GM12878 (cell line): Measurements from ENCODE around the gene CNIH1. TPM values are rescaled to one million over a fixed set of nuclear protein-coding genes. Genes with fewer than 3 reads are reported as not detected.

ENCODE experiments used
- ATAC-seq: fragments of 200-7000 bp; cut with Tn5 transposase; 3 replicates; pipeline ENCODE4 v1.9.1; 2020; ENCODE audit warnings: mild to moderate bottlenecking, moderate library complexity
- Bru-seq: library from RNA; stranded (reverse); fragments of 400-500 nt; gene quantifications from one replicate; lab custom pipeline; 2021; lab: Mats Ljungman, UMichigan
- BruChase-seq, 2 experiments: library from RNA; stranded (reverse); fragments of 400-500 nt; gene quantifications; one replicate each; lab custom pipeline; 2021; lab: Mats Ljungman, UMichigan
- BruUV-seq: library from RNA; stranded (reverse); fragments of 400-500 nt; replicated peaks from 2 replicates; lab custom pipeline; 2021; lab: Mats Ljungman, UMichigan
- CTCF ChIA-PET: fragments of 300-600 bp; sonication (Branson Sonifier 250); formaldehyde crosslinking; extraction: SDS; loops from one replicate; lab custom pipeline; 2021; ENCODE audit warnings: inconsistent platforms; lab: Yijun Ruan, JAX
- POLR2A ChIA-PET: fragments of 350-600 bp; formaldehyde crosslinking; extraction: SDS; loops from one replicate; lab custom pipeline; 2021; ENCODE audit warnings: inconsistent platforms; lab: Charles Lee
- RAD21 ChIA-PET: fragments of 300-600 bp; sonication (Branson Sonifier 250); formaldehyde crosslinking; loops from one replicate; lab custom pipeline; 2023; ENCODE audit warnings: antibody characterized with exemption; ENCODE audit not compliant: unreplicated experiment; lab: Charles Lee
- SMC1A ChIA-PET: fragments of 300-600 bp; sonication (Branson Sonifier 250); formaldehyde crosslinking; loops from one replicate; lab custom pipeline; 2023; ENCODE audit not compliant: unreplicated experiment, uncharacterized antibody; lab: Charles Lee
- DNase-seq: peaks from one replicate; pipeline ENCODE4 v3.0.0-alpha.2; 2011; ENCODE audit warnings: low read depth, low spot score
- FAIRE-seq: peaks from 3 replicates; lab custom pipeline; 2011; peaks lifted over from hg19 to GRCh38; lab: Jason Lieb, UNC
- H2AFZ ChIP-seq: 2 replicates; pipeline ENCODE4 v1.6.0; 2011; ENCODE audit warnings: low read depth, low read length, control low read depth; ENCODE audit not compliant: control insufficient read depth
- H3K27ac ChIP-seq: 2 replicates; pipeline ENCODE4 v1.5.1; 2011; ENCODE audit warnings: control low read depth; ENCODE audit not compliant: control insufficient read depth, insufficient read depth
- H3K27me3 ChIP-seq, 2 experiments: replicated peaks in 1 of 2; 2 replicates each; pipeline versions ENCODE4 v1.6.0 to v1.6.1; 2011; ENCODE audit warnings: low read length in 1 of 2; ENCODE audit not compliant: control insufficient read depth in 2 of 2, insufficient read depth in 2 of 2
- H3K36me3 ChIP-seq, 2 experiments: 2 replicates each; pipeline ENCODE4 v1.5.1; 2011; ENCODE audit warnings: low read length in 1 of 2; ENCODE audit not compliant: control insufficient read depth in 2 of 2, insufficient read depth in 2 of 2
- H3K4me1 ChIP-seq: 2 replicates; pipeline ENCODE4 v1.6.1; 2011; ENCODE audit warnings: mild to moderate bottlenecking, low read length, moderate library complexity, mixed read lengths; ENCODE audit not compliant: control insufficient read depth, insufficient read depth
- H3K4me2 ChIP-seq: 2 replicates; pipeline ENCODE4 v1.6.0; 2011; ENCODE audit warnings: control low read depth; ENCODE audit not compliant: control insufficient read depth, insufficient read depth
- H3K4me3 ChIP-seq: fragments of 200-600 bp; sonication (generic); 2 replicates; pipeline ENCODE4 v1.5.1; 2016
- H3K79me2 ChIP-seq: 2 replicates; pipeline ENCODE4 v1.6.0; 2011; ENCODE audit warnings: low read length; ENCODE audit not compliant: control insufficient read depth, insufficient read depth
- H3K9ac ChIP-seq: 2 replicates; pipeline ENCODE4 v1.8.0; 2011; ENCODE audit warnings: low read length, control low read depth, mixed read lengths; ENCODE audit not compliant: control insufficient read depth, insufficient read depth
- H3K9me3 ChIP-seq: replicated peaks from 3 replicates; pipeline ENCODE4 v1.5.1; 2011; ENCODE audit warnings: mild to moderate bottlenecking, low read length; ENCODE audit not compliant: control insufficient read depth, insufficient read depth
- H4K20me1 ChIP-seq: 2 replicates; pipeline ENCODE4 v1.6.0; 2011; ENCODE audit not compliant: control insufficient read depth, insufficient read depth
- CHD1 ChIP-seq: IDR thresholded peaks from 2 replicates; pipeline ENCODE4 v1.6.1; 2012; ENCODE audit warnings: low read depth, low read length, improper control_type of control experiment
- DPF2 ChIP-seq: fragments of 450-650 bp; IDR thresholded peaks from 2 replicates; pipeline ENCODE4 v1.6.1; 2017; ENCODE audit warnings: mild to moderate bottlenecking
- ESRRA ChIP-seq: IDR thresholded peaks from 2 replicates; pipeline ENCODE4 v1.6.1; 2012; ENCODE audit warnings: mild to moderate bottlenecking, low read length, improper control_type of control experiment
- EZH2 ChIP-seq: IDR thresholded peaks from 2 replicates; pipeline ENCODE4 v1.6.1; 2012; ENCODE audit warnings: low read depth, mild to moderate bottlenecking, control low read depth, inconsistent platforms, low read length, borderline replicate concordance; ENCODE audit not compliant: control insufficient read depth
- MEF2A ChIP-seq: IDR thresholded peaks from 2 replicates; pipeline ENCODE4 v1.6.1; 2011; ENCODE audit warnings: low read depth, mild to moderate bottlenecking, low read length, moderate library complexity; ENCODE audit not compliant: insufficient read depth
- MEF2B ChIP-seq: fragments of 450-650 bp; IDR thresholded peaks from 2 replicates; pipeline ENCODE4 v1.6.1; 2018; ENCODE audit warnings: mild to moderate bottlenecking, moderate library complexity; ENCODE audit not compliant: partially characterized antibody, poor library complexity, severe bottlenecking
- MXI1 ChIP-seq: fragments of 150-350 bp; IDR thresholded peaks from 2 replicates; pipeline ENCODE4 v1.6.1; 2011; ENCODE audit warnings: low read depth, mild to moderate bottlenecking, inconsistent platforms, low read length, improper control_type of control experiment
- NR2C2 ChIP-seq: IDR thresholded peaks from 2 replicates; pipeline ENCODE4 v1.6.1; 2011; ENCODE audit warnings: borderline replicate concordance, low read depth; ENCODE audit not compliant: control insufficient read depth, insufficient read length
- ZNF217 ChIP-seq: fragments of 450-650 bp; IDR thresholded peaks from 2 replicates; pipeline ENCODE4 v1.6.1; 2017; ENCODE audit warnings: antibody characterized with exemption, mild to moderate bottlenecking
- ZZZ3 ChIP-seq: IDR thresholded peaks from 2 replicates; pipeline ENCODE4 v1.6.1; 2011; ENCODE audit warnings: low read depth; ENCODE audit not compliant: control insufficient read depth, insufficient read length
- WGBS: methylation state at CpG from one replicate; pipeline ENCODE4 v1.1.6; 2016; ENCODE audit warnings: low lambda C conversion rate; ENCODE audit not compliant: insufficient replicate concordance, insufficient coverage; ENCODE audit errors: missing lambda C conversion rate; 5-methylcytosine and 5-hydroxymethylcytosine counted together
- in situ Hi-C: fragments of 300-500 bp; cut with MboI; formaldehyde crosslinking; loops from 9 replicates; pipeline ENCODE4 v1.14.3; 2018; ENCODE audit warnings: mixed read lengths
- intact Hi-C: fragments of 100-400 bp; cut with micrococcal nuclease; formaldehyde crosslinking; loops from one replicate; pipeline ENCODE4 v1.14.2; 2022; ENCODE audit not compliant: unreplicated experiment
- long read RNA-seq, 2 experiments: library from polyadenylated mRNA; unstranded; transcript quantifications; one replicate each; pipeline ENCODE4 v2.0.0, GENCODE V29; 2019 to 2020
- polyA minus RNA-seq, 3 experiments: library from RNA; depleted of rRNA, polyadenylated mRNA; stranded (reverse); fragments of >200 nt; gene quantifications; 2 replicates each; pipeline ENCODE4 v1.2.3, GENCODE V29; 2011
- polyA plus RNA-seq, 11 experiments: library from polyadenylated mRNA; depleted of rRNA in 4 of 11; unstranded in 6 of 11; stranded (reverse) in 5 of 11; fragments of >200 nt; fragmentation: Nextera tagmentation in 4 of 11; fragmentation: Illumina TruSeq in 1 of 11; extraction: Ambion mirVana in 4 of 11; extraction: Trizol in 1 of 11; gene quantifications; 1 replicate in 1 of 11; 2 replicates in 10 of 11; pipeline versions ENCODE4 v1.2.1 to v1.2.3, GENCODE V29; 2011 to 2016; ENCODE audit warnings: inconsistent platforms in 2 of 11, missing spikeins in 2 of 11, low read depth in 1 of 11
- total RNA-seq, 4 experiments: library from RNA; depleted of rRNA in 3 of 4; stranded (reverse); fragments of >200 nt in 3 of 4; fragmentation: Illumina TruSeq in 1 of 4; extraction: Trizol in 1 of 4; gene quantifications; 2 replicates each; pipeline versions ENCODE4 v1.2.1 to v1.2.3, GENCODE V29; 2013 to 2021
- TF ChIP-seq, protein P1 (sequence below): fragments of 450-650 bp; IDR thresholded peaks from 2 replicates; pipeline ENCODE4 v1.6.1; 2016; ENCODE audit warnings: mild to moderate bottlenecking
- TF ChIP-seq, protein P2 (sequence below): IDR thresholded peaks from 2 replicates; pipeline ENCODE4 v1.6.1; 2012; ENCODE audit warnings: low read length, inconsistent platforms

CNIH1 gene
- total RNA-seq (2013; cell fraction: nucleolus; rRNA removed) = 24.5 and 25.7 TPM in 2 replicates
- total RNA-seq (2014; rRNA removed) (48.9 and 51.9 TPM in 2 replicates), total RNA-seq (2014; rRNA removed; fragmentation: Illumina TruSeq; extraction: Trizol) (56.9 and 60.8 TPM in 2 replicates), total RNA-seq (2021) (64.5 and 66.0 TPM in 2 replicates), polyA plus RNA-seq (2011; rRNA removed) (202 and 230 TPM in 2 replicates), polyA plus RNA-seq (2014; fragmentation: Illumina TruSeq; extraction: Trizol) (97.0 and 109 TPM in 2 replicates), polyA plus RNA-seq (2014; fragmentation: Nextera tagmentation; extraction: Ambion mirVana) (100 to 1,000 TPM; 206 to 274 TPM), polyA plus RNA-seq (2014; rRNA removed) (73.1 and 86.2 TPM in 2 replicates), polyA plus RNA-seq (2016; fragmentation: Nextera tagmentation; extraction: Ambion mirVana) (100 to 1,000 TPM; 110 to 112 TPM), polyA minus RNA-seq (2011; rRNA and poly(A)+ RNA removed) (145 and 152 TPM in 2 replicates), Bru-seq, nascent RNA (percentile 93 among the genes with signal in this experiment), BruChase-seq, experiment 1, labeled RNA remaining after a 6-hour chase (percentile 91 among the genes with signal in this experiment), BruChase-seq, experiment 2, labeled RNA remaining after a 2-hour chase (percentile 93 among the genes with signal in this experiment)
- 14.5 TPM for polyA plus RNA-seq (2011; ENCODE audit: low read depth)
- 124 and 261 TPM in 2 replicates for polyA plus RNA-seq (2011; cell fraction: cytosol; rRNA removed)
- polyA plus RNA-seq (2011; cell fraction: nucleus; rRNA removed) = 24.5 and 41.0 TPM in 2 replicates
- polyA plus RNA-seq (2012) = 67.9 and 102 TPM in 2 replicates
- 62.3 and 73.7 TPM in 2 replicates for polyA minus RNA-seq (2011; cell fraction: cytosol; rRNA and poly(A)+ RNA removed)
- polyA minus RNA-seq (2011; cell fraction: nucleus; rRNA and poly(A)+ RNA removed) = 10.0 and 18.3 TPM in 2 replicates
- long read RNA-seq, experiment 1, full-length matches to known transcripts = 55 of 58 reads
- long read RNA-seq, experiment 1, partial matches to known transcripts = 1 of 58 reads
- long read RNA-seq, experiment 1, other reads (novel, unspliced or antisense) = 2 of 58 reads
- long read RNA-seq, experiment 2, full-length matches to known transcripts = 88 of 95 reads
- long read RNA-seq, experiment 2, partial matches to known transcripts = 0 of 95 reads
- long read RNA-seq, experiment 2, other reads (novel, unspliced or antisense) = 7 of 95 reads

DNA sequence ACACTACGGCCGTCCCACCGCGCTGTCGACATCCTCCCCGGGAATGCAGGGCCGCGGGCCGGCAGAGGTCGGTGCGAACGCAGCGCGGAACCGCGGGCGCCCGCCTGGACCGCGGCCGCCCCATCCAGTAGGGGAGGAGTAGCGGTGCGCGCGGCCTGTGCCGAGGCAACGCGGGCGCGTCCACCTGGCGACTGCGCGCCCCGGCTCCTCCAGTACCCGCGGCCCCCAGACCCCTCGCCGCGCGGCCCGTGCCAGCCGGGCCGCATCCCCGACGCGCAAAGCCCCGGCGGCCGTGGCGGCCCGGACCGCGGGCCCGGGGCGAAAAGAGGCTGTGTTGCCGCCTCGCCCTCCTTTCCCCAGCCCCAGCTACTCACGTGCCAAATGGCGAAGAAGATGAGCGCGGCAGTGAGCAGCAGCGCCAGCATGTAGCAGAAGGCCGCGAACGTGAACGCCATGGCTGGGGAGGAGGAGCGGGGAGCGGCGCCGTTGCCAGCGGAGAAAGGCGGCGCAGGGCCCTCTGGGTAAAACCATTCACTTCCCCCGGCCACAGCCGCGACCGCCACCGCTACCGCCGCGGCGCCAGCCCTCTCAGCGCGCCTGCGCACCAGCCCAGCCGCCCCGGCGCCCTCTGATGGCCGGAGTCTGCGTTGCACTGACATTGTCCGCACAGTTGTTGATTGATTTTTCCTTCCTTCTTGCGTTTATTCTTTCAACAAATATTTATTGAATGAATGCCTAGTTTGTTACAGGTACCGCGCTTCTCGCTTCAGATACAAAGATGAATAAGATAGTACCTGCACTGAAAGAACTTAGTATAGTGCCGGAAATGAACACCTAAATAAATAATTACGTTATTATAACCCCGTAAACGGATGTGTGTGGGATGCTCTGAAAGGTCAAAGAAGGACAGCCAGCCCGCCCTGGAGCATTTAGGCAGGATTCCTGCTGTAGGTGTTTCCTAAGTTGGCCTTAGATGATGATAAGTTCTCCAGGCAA, at the start of gene CNIH1:
CNIH1 (minus strand) TSS at position 502 of the 996 bp plus-strand sequence; CDS start at position 455, 47 bp downstream.
- H3K4me2 ChIP-seq = peak within 1 kb of the TSS; percentile 86
- no peaks in the 10 kb centered on the region for H3K27me3 ChIP-seq
- ATAC-seq = peak; percentile 95
- peak; percentile 63 for DNase-seq
- RAD21 ChIA-PET = interaction anchor here (0.6 to 1.5 kb wide), 4 partner anchors 9 to 125 kb away, joined by 3 to 4 read pairs (median 4); partner anchors contain the start of gene GMFB
- peaks cover 48% of the 10 kb centered on the region for H3K79me2 ChIP-seq
- no peaks in the 10 kb centered on the region; the same call in 2 of the 3 replicates for H3K9me3 ChIP-seq
- peak within 1 kb of the TSS; percentile 85 for H3K27ac ChIP-seq
- SMC1A ChIA-PET = interaction anchor here (0.9 kb wide), 1 partner anchor 47 kb away, joined by 4 read pairs; no protein-coding TSS in a partner anchor
- intact Hi-C loops (loop anchor here (2.0 kb wide), 1 partner anchor 48 kb away; the partner anchor contains the start of gene GMFB), in situ Hi-C loops (no loop called here)
- H3K4me1 ChIP-seq = peaks cover 9% of the 10 kb centered on the region
- H3K36me3 ChIP-seq = no peaks in the 10 kb centered on the region
- H3K4me3 ChIP-seq = peak within 1 kb of the TSS; percentile 72
- peak within 1 kb of the TSS; percentile 83 for H3K9ac ChIP-seq
- FAIRE-seq = peak; percentile 31
- under 1% methylated on average over 86 of the region's 100 CpGs for WGBS
- H4K20me1 ChIP-seq = no peaks in the 10 kb centered on the region
- BruUV-seq = no TSS peak
- POLR2A ChIA-PET = interaction anchor here (0.9 to 1.0 kb wide), 2 partner anchors 33 to 44 kb away, joined by 3 to 8 read pairs; partner anchors contain the start of gene CDKN3
- H2AFZ ChIP-seq = peak within 1 kb of the TSS; percentile 83
- CTCF ChIA-PET = interaction anchor here (0.7 to 1.9 kb wide), 12 partner anchors 9 to 48 kb away, joined by 3 to 9 read pairs (median 4); partner anchors contain the start of genes CDKN3 and GMFB
- TF ChIP-seq DPF2 = peak; percentile 86
- TF ChIP-seq, protein P1, sequence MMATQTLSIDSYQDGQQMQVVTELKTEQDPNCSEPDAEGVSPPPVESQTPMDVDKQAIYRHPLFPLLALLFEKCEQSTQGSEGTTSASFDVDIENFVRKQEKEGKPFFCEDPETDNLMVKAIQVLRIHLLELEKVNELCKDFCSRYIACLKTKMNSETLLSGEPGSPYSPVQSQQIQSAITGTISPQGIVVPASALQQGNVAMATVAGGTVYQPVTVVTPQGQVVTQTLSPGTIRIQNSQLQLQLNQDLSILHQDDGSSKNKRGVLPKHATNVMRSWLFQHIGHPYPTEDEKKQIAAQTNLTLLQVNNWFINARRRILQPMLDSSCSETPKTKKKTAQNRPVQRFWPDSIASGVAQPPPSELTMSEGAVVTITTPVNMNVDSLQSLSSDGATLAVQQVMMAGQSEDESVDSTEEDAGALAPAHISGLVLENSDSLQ = peak; percentile 62; the same call in 1 of the 2 replicates
- TF ChIP-seq, protein P2, sequence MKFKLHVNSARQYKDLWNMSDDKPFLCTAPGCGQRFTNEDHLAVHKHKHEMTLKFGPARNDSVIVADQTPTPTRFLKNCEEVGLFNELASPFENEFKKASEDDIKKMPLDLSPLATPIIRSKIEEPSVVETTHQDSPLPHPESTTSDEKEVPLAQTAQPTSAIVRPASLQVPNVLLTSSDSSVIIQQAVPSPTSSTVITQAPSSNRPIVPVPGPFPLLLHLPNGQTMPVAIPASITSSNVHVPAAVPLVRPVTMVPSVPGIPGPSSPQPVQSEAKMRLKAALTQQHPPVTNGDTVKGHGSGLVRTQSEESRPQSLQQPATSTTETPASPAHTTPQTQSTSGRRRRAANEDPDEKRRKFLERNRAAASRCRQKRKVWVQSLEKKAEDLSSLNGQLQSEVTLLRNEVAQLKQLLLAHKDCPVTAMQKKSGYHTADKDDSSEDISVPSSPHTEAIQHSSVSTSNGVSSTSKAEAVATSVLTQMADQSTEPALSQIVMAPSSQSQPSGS = peak; percentile 72; the same call in 1 of the 2 replicates
- no peak for TF ChIP-seq EZH2
- no peak for TF ChIP-seq ESRRA
- TF ChIP-seq CHD1 = 0 out of 2 replicates have a peak, but pooled peaks have one; percentile 15
- TF ChIP-seq ZZZ3 = no peak
- peak; percentile 19 for TF ChIP-seq MEF2B
- TF ChIP-seq NR2C2 = no peak
- peak; percentile 81; the same call in 1 of the 2 replicates for TF ChIP-seq MXI1
- TF ChIP-seq ZNF217 = peak; percentile 53; the same call in 1 of the 2 replicates
- TF ChIP-seq MEF2A = no peak
